ENCODE data around the gene RGN.
"Not testable (repeated sequence)": the region's sequence is repeated elsewhere in the genome, so short reads cannot be mapped to it uniquely, and the experiment has no call there.

RGN gene

GRCh38 chrX:47124466-47124865 is 46.2 kb downstream of the RGN start:
- DNase-seq, result not testable (repeated sequence)

GRCh38 chrX:47129157-47129898 is 51.1 kb downstream of the RGN start:
- peak; percentile 95 for DNase-seq

GRCh38 chrX:47129899-47130358 is 51.7 kb downstream of the RGN start:
- no peak for DNase-seq

GRCh38 chrX:47133493-47133892 is 55.2 kb downstream of the RGN start:
- DNase-seq, result no peak

GRCh38 chrX:47135650-47136049 is 57.4 kb downstream of the RGN start:
- DNase-seq, result not testable (repeated sequence)

GRCh38 chrX:47138171-47138570 is 59.9 kb downstream of the RGN start:
- no peak for DNase-seq

All from CD4-positive, alpha-beta T cell treated with Interleukin-10 for 1 hour (primary cell).